Lung microvascular endothelial cell (primary cell): ENCODE results near the gene SLC2A4. TPM values are rescaled to one million over a fixed set of nuclear protein-coding genes. Genes with fewer than 3 reads are reported as not detected.
"Not testable (repeated sequence)": the region's sequence is repeated elsewhere in the genome, so short reads cannot be mapped to it uniquely, and the experiment has no call there.

Experiments
- DNase-seq, 2 donors: peaks; one replicate each; pipeline versions ENCODE4 v3.0.0 to v3.0.0-alpha.2; 2010; ENCODE audit warnings: low read depth in 2 of 2
- total RNA-seq: library from RNA; depleted of rRNA; stranded (reverse); fragments of >200 nt; gene quantifications from 2 replicates; pipeline ENCODE4 v1.2.1, GENCODE V29; 2014

Gene SLC2A4
- total RNA-seq, 1 donor from 2014 or later = 0.60 TPM

GRCh38 chr17:7323731-7324437 is 42.4 kb downstream of the SLC2A4 start:
- peak; percentile 42 to 67 for DNase-seq

DNA sequence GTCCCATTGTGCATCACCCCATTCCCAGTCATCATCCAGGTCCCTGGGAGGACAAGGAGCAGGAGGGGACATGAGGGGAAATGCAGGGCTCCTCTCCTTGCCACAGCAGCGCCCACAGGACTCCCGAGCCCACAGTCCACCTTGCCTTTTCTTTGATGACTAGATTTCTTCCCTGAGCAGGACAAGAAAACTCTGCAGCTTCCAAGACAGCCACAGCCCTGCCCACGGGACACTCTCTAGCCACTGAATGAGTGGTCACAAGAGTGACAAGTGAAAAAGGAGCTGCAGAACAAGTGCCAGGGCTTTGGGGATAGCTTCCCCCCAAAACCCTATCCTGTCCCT is 42.9 kb downstream of the SLC2A4 start:
- DNase-seq = no peak

GRCh38 chr17:7325031-7325528 is 43.6 kb downstream of the SLC2A4 start:
- DNase-seq = no peak

GRCh38 chr17:7326186-7326585 is 44.7 kb downstream of the SLC2A4 start:
- no peak for DNase-seq

DNA sequence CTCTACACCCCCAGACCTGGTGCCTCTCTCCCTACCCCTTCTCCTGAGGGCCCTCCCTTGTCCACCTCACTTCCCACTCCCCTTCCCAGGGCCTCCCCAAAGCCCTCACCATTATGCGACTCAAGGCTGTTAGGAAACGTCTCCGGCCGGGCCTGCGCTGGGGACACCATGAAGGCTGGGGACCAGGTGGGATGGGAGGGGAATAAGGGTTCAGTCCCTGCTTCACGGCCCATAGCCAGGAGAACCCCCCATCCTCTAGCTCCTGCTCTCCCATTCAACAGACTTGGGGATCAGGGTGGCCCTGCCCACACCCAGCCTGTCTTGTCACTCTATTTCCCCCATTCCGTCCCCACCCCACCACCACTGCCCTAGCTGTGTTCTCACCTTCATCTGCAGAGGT is 45.5 kb downstream of the SLC2A4 start:
- no peak for DNase-seq

- no peak for DNase-seq
Observed at GRCh38 chr17:7327501-7327900, 46.0 kb downstream of the SLC2A4 start.

DNA sequence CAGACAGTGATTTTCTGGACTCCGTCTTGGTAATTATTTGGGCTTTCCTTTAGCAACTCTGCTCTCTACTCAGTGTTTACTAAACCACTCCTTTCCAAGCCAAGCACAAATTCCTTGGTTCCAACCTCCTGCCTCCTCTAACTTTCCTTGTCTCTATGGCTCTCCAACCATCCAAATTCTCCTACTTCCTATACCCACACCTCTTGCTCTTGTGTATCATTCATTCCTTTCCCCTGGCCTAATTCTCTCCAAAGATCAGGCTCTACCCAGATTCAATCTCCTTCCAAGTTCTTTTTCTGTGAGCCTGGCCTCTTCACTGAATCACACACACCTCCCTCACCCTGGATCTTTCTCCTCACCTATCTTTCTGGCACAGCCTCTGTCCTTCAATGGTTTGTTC is 46.5 kb downstream of the SLC2A4 start:
- DNase-seq = no peak

DNA sequence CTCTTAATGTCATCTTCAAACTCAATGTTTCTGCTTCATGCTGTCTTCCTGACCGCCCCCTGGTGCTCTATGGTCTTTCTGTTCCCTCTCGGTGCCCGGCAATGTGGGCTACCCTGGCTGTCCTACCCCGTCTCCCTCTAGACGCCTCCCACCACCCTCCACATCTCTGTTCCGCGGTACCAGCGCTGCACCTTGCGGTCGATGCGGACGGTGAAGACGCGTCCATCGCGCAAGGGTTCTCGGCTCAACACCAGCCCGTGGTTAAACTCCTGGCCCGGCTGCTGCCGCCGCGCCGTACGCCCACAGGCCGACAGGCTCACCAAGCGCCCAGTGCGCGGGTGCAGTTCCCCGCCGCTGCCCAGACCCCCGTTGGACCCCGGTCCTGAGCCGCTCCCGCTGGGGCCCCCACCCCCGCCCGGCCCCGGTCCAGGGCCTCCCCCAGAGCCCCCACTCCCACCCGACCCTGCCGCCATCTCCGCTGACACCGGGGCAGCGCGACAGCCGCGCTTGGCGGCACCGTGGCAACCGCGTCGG is 47.4 kb downstream of the SLC2A4 start, which contains the start of gene NEURL4:
NEURL4 (minus strand) TSS at position 496 of the 534 bp plus-strand sequence; CDS start at position 473, 23 bp downstream.
- DNase-seq = no peak

DNA sequence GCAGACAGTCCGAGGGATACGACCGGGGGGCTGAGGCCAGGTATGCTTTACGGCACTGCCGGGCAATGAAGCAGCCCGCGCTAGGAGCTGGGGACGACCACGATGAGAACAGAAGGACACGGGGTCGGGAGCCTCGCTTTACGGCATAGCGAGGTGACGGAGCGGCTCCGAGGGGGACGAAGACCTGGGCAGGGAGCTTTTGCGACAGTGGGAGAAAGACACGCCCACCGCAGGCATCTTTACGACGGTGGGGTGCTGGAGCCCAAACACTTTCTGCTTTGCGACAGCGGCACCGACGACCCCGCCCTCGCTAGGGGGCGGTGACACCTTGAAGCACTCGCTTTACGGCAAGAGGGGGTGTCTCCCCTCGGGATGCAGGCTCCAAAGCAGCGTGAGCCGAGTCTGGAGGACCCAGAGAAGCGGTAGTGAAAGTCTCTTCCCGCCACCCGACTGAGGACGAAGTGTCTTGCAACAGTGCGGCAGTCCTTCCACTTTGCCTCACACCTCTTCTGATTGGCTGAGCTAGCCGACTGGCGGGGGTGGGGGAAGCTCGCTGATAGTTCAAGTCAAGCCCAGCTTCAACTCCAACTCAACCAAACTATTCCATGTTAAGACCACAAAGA is 48.0 kb downstream of the SLC2A4 start:
- DNase-seq = peak; percentile 99

DNA sequence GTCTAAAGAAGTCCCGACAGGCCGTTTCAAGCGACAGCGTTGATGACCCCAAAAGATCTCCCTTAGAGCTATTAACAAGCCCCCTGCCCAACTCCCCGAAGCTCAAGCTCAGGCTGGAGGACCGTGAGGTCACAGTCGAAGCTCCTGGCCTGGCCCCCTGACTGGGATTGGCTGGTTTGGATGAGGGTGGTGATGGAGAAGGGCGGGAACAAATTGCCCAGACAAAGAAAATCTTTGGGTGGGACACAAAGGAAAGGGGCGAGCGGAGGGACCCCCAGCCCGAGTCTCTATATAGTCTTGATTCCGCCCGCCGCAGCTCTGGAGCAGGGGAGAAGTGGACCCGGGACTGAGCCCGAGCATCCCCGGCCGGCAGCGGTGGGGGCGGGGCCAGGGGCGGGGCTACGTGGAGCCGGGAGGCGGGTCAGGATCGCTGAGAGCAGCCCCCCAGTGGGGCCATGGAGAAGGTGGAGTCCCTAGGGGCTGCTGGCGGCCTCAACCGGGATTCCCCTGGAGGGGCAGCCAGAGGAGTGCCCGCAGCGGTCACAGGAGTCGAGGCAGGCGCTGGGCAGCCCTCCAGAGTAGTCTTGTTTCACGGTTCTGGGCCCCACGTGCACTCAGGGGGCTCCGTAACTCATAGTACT is 48.6 kb downstream of the SLC2A4 start:
- DNase-seq = peak; percentile 79 to 80

DNA sequence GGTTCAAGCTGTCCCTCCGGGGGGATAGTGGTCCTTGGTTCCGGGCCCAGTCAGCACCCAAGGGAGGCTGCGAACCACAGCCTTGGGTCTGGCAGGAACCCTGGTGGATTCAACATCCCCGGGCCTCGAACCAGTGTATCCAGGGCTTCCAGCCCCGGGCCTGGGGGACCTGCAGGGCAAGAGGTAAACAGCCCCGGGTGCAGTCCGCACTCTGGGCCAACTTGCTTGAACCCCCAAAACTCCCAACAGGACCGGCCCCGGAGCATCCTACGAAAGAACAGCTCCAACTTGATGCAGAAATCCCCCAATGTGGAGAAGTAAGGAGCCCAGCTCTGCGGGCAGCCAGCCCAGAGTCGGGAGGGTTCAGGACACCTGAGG is 49.1 kb downstream of the SLC2A4 start:
- DNase-seq = no peak

DNA sequence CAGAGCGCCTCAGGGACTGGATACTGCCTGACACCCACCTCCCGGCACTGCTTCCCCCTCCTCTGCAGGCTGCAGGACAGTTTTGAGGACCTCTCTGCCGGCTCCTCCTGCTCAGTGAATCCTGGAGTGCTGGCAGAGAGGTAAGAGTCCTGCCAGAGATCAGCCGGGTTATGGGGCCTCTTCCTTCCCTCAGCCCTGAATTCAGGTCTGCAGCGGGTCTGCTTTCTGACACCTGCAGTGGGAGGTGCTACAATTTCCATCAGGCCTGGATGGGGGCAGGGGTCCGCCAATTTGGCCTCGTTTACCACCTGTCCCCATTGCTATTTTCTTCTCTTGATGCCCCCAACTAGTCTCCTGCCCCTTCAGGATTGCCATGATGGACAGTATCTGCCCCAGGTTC is 50.6 kb downstream of the SLC2A4 start:
- DNase-seq = no peak

GRCh38 chr17:7332600-7333069 is 51.1 kb downstream of the SLC2A4 start:
- DNase-seq = not testable (repeated sequence)

- no peak for DNase-seq
Observed at GRCh38 chr17:7334938-7335538, 53.5 kb downstream of the SLC2A4 start.

- DNase-seq = not testable (repeated sequence)
Observed at GRCh38 chr17:7335765-7336164, 54.2 kb downstream of the SLC2A4 start.

- no peak for DNase-seq
Observed at GRCh38 chr17:7336240-7337175, 55.0 kb downstream of the SLC2A4 start, which contains the start of gene ACAP1. Gene ACAP1, plus strand, starts transcription at chr17:7336529. Its CDS starts 206 bp downstream, at chr17:7336735.

- not testable (repeated sequence) for DNase-seq
Observed at GRCh38 chr17:7337600-7337999, 56.1 kb downstream of the SLC2A4 start.
